HPDE6-E6E7 (cell line): ENCODE results near the gene CEP162.
"Not testable (repeated sequence)": the region's sequence is repeated elsewhere in the genome, so short reads cannot be mapped to it uniquely, and the experiment has no call there.

ENCODE experiments used
- DNase-seq: peaks from one replicate; pipeline ENCODE4 v3.0.0; 2011; ENCODE audit warnings: missing footprints; ENCODE audit errors: extremely low spot score

Gene CEP162

DNA sequence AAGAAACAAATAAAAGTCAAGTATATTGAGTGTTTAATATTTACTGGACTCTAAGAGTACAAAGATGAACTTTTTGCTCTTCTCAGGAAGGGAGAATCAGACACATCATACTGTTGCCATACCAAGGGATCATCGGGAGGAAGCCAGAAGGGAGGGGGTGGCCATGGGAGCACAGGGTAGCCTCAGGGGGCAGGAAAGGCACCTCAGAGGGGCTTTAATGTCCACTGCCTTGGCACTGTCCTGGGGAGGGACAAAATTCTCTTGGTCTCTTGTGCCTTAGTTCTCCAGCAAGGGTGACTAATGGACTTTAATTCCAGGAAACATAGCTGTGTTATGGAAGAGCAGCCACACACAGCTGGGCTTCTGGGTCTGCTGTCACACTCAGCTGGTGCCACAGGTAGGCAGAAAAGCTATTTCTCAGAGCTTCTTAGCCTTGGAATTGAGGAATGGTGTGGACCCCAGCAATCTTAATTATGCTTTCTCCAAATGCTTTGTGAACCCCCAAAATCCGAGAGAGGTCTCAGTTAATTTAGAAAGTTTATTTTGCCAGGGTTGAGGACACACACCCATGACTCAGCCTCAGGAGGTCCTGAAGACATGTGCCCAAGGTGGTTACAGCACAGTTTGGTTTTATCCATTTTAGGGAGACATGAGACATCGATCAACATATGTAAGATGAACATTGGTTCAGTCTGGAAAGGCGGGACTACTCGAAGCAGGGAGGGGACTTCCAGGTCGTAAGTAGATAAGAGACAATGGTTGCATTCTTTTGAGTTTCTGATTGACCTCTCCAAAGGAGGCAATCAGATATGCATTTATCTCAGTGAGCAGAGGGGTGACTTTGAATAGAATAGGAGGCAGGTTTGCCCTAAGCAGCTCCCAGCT is 140.7 kb downstream of the CEP162 start:
- DNase-seq: no peak

DNA sequence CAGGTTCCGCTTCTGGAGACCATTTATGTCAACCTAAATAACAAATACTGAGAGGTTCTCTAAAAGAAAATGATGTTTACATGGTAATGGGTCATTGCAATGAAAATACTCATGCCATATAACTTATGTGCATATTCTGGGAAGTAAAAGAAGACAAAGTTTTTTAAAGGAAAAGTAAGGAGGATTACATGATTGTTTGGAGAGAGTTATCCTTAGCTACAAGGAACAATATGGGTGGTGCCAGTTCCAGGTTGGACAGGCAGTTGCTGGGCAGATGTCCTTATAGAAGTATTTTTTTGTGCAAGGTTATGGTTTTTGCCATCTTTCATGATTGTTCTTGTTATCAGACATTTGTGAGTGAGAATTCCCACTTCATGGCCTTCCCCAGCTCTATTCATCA is 141.4 kb downstream of the CEP162 start:
- DNase-seq: no peak

DNA sequence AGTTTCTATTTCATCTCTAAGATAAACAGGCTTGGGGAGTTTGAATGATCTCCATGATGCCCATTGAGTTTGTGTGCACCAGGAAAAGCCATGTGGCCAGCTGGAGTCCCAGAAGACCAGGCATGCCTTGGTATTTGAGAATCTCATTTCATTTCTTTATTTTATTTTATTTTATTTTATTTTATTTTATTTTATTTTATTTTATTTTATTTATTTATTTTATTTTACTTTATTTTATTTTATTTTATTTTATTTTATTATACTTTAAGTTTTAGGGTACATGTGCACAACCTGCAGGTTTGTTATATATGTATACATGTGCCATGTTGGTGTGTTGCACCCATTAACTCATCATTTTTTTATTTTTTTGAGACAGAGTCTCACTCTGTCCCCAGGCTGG is 142.7 kb downstream of the CEP162 start:
- not testable (repeated sequence) for DNase-seq

DNA sequence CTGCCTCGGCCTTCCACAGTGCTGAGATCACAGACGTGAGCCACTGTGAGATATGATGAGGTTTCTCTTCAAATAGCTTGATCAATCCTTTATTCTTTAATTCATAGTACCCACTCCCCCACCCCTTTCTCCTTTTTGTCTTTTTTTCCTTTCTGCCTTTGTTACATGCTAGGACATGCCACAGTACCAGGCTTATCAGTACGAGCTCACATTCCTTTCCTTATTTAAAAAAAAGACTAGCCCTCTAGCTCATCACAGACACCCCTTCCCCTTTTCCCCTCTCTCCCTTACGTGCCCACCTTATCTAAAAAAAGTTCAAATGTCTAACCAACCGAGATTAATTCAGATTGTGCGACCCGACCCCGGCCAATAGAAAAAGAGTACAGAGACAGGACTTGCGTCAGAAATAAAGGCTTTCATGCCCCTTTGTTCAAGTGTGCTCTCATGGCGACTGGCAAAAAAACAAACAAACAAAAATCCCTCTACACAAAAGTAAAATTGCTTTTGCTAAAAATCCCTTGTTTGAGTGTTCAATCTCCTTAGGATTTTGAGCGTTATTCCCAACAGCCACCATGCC is 144.7 kb downstream of the CEP162 start:
- no peak for DNase-seq

DNA sequence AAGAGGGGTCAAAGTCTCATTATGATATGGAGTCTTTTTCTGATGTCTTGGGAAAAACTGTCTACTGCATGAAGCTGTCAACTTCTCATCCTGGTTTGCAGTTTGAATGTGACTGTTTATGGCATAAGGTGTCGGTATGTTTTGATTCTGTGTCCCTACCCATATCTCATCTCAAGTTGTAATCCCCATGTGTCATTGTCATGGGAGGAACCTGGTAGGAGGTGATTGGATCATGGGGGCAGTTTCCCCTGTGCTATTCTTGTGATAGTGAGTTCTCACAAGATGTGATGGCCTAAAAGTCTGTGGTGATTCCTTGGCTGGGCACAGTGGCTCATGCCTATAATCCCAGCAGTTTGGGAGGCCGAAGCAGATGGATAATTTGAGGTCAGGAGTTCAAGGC is 146.2 kb downstream of the CEP162 start:
- DNase-seq: no peak

DNA sequence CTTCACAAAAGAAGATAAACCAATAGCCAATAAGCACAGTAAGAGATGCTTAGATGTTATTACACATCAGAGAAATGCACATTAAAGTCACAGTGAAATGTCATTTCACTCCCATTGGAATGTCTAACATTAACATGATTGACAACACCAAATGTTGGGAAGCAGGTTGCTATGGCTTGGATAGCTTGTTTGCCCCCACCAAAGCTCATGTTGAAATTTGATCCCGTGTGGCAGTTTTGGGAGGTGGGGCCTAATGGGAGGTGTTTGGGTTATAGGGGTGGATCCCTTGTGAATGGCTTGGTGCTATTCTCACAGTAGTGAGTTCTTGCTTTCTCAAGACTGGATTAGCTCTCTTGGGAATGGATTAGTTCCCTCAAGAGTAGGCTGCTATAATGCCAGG is 149.1 kb downstream of the CEP162 start:
- no peak for DNase-seq

DNA sequence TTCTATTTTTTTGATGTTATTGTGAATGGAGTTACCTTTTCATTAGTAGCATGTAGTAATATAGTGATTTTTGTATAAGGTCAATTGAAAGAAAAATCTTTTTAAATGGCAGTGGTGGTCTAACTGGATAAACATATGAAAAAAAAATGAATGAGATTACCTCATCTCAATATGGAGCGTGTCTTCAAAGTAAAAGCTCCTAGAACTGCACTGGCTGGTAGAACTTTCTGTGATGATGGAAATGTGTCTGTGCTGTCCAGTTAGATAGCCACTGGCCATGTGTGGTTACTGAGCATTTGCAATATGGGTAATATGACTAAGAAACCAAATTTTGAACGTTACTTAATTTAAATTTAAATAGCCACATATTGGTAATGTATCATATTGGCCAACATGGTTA is 149.8 kb downstream of the CEP162 start:
- DNase-seq: no peak

DNA sequence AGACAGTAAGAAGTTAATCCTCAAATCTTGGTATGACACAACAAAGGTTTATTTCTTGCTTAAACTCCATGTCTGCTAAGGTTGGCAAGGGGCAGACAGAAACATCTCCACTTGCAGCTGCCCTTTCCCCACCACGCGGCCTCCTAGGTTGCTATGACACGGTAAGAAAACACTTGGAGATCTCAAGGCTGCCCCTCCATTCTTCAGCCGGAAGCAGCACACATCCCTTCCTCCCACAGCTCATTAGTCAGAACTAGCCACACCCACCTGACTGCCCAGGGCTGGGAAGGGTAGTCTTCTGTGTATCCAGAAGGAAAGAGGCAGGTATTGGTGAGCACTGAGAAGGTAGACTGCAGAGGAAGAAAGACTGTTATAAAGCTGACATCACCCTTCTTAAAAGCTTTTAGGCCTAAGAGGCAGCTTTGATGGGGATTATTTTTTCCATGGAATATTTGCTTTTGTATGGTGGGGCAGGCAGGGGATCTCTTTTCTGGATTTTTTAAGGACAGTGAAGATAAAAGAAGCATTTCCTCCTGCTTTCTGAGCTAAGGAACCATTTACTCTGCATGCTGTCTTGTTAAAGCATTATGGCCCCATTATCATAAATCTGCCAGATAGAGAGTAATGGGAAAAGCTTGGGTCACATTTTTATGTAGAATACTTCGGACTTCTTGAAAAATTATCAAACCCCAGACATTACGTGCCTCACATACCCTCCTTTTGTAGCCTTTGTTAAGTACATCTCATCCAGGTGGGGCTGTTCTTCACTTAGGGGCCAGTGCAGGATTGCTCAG is 152.3 kb downstream of the CEP162 start:
- DNase-seq: no peak
